ENCODE measurements around the gene PITPNM1. TPM values are rescaled to one million over a fixed set of nuclear protein-coding genes. Genes with fewer than 3 reads are reported as not detected.

Gene PITPNM1
- total and polyA plus RNA-seq, 2 experiments from 2014 or later: 9.1 to 57.1 TPM

DNA sequence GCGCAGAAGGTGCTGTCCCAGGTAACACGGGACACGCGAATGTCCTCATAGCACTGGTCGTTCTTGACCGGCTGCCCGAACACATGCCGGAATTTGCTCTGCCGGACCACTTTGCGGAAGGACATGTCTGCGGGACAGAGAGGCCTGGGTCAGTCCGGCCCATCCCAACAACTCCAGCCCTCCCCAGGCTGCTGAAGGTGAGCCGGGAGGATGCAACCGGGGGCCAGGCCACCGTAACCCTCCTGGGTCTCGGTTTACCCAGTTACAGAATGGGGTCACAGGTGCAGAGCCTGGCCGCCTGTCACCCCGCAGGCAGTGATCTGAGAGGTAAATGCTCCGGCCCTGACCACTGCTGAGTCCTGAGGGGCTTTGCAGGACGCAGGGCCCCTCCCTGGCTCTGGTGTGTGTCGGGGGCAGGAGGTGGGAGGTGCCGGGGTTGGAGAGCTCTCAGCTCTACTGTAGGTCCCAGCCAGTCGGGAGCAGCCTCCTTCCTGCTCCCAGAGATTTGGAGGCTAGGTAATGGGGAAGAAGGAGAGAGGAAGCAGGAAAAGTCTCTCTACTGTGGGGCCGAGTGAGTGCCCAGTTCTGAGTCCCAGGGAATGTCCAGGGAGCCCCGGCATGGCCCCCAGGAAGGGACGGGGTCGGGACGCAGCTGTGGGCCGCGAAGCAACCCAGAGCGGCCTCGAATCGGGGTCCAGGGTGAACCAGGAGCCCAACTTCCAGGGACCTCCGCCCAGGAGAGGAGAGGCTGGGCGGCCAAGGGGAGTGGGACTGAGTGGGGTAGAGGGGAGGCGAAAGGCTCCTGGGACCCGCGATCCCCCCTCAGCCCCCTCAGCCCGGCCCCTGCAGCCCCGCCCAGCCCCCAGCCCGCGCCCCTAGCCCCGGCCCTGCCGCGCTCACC lies 62.4 kb downstream of the PITPNM1 start:
- Histone ChIP-seq H3K27me3 (ENCODE audit: insufficient read depth) (no peaks in the 10 kb centered on the region), H3K4me1 (ENCODE audit: insufficient read depth) (peaks cover 8% of the 10 kb centered on the region; the same call in 1 of the 2 replicates), H3K9me2 (ENCODE audit: insufficient read depth) (no peaks in the 10 kb centered on the region), H3K27ac (ENCODE audit: low read depth) (peak overlapping the region; percentile 94; the same call in 1 of the 2 replicates), H4K20me1 (replicated peaks; ENCODE audit: insufficient read depth) (no peaks in the 10 kb centered on the region), H2AFZ (no peak overlapping the region), H3K36me3 (ENCODE audit: insufficient read depth) (0 out of 2 replicates have a peak, but pooled peaks cover 3% of the 10 kb centered on the region), H3K79me2 (replicated peaks; ENCODE audit: insufficient read depth) (no peaks in the 10 kb centered on the region), H3K4me3 (peak overlapping the region; percentile 93), H3F3A (replicated peaks; ENCODE audit: low read depth) (0 out of 2 replicates have a peak, but pooled peaks cover 16% of the 10 kb centered on the region), H3K4me2 (peak overlapping the region; percentile 97)
- peaks cover 24% of the 10 kb centered on the region for H3K36me3 Mint-ChIP-seq (ENCODE audit: low read depth)
- peak; percentile 22 for ATAC-seq
- H3K4me1 Mint-ChIP-seq: peaks cover 14% of the 10 kb centered on the region
- H3K4me3 Mint-ChIP-seq: peak overlapping the region; percentile 88
- H3K27me3 Mint-ChIP-seq (ENCODE audit: insufficient read depth, low read depth, poor library complexity): peaks cover 21% of the 10 kb centered on the region
- no peak for TF ChIP-seq ZNF331 (CRISPR knock-in tag; IDR thresholded peaks at IDR 0.05; ENCODE audit: low read depth)
- 0 out of 2 replicates have a peak, but pooled peaks have one; percentile 4 for TF ChIP-seq POLR2AphosphoS5 (IDR thresholded peaks at IDR 0.05; ENCODE audit: low read depth)
- no peaks in the 10 kb centered on the region for H3K9me3 Mint-ChIP-seq
- no peak for DNase-seq (ENCODE audit: low spot score)
- peak overlapping the region; percentile 77 for H3K27ac Mint-ChIP-seq

Small RNA genes within 50 kb of the gene (microRNA-seq; reads per million reads assigned to microRNA genes)
- not detected for gene MIR6752

Small RNA genes within 50 kb of the gene (small RNA-seq; reads per million reads assigned to genes)
- not detected for gene MIR6752 (ENCODE audit: low replicate concordance)

Other genes starting within 250 kb of the PITPNM1 start
- 62.2 and 72.5 TPM in 2 replicates for gene GRK2, start 238.9 kb downstream of the PITPNM1 start, total RNA-seq (2014; rRNA removed; shearing (Covaris generic))
- 19.5 and 21.7 TPM in 2 replicates for gene GRK2, start 238.9 kb downstream of the PITPNM1 start, polyA plus RNA-seq (2016; fragmentation: Nextera tagmentation; extraction: Ambion mirVana)
- 15.7 and 30.8 TPM in 2 replicates for gene ANKRD13D, start 216.1 kb downstream of the PITPNM1 start, total RNA-seq (2014; rRNA removed; shearing (Covaris generic))
- gene ANKRD13D, start 216.1 kb downstream of the PITPNM1 start, polyA plus RNA-seq (2016; fragmentation: Nextera tagmentation; extraction: Ambion mirVana): 19.5 and 20.3 TPM in 2 replicates
- gene SSH3, start 201.8 kb downstream of the PITPNM1 start, total RNA-seq (2014; rRNA removed; shearing (Covaris generic)): 40.0 and 45.8 TPM in 2 replicates
- 17.8 and 25.1 TPM in 2 replicates for gene SSH3, start 201.8 kb downstream of the PITPNM1 start, polyA plus RNA-seq (2016; fragmentation: Nextera tagmentation; extraction: Ambion mirVana)
- 15.9 and 23.0 TPM in 2 replicates for gene POLD4, start 151.8 kb downstream of the PITPNM1 start, total RNA-seq (2014; rRNA removed; shearing (Covaris generic))
- 16.2 and 18.8 TPM in 2 replicates for gene POLD4, start 151.8 kb downstream of the PITPNM1 start, polyA plus RNA-seq (2016; fragmentation: Nextera tagmentation; extraction: Ambion mirVana)
- gene CLCF1, start 131.8 kb downstream of the PITPNM1 start, total RNA-seq (2014; rRNA removed; shearing (Covaris generic)): 0.19 TPM in 1 of 2 replicates, not detected in the other
- gene CLCF1, start 131.8 kb downstream of the PITPNM1 start, polyA plus RNA-seq (2016; fragmentation: Nextera tagmentation; extraction: Ambion mirVana): 0.17 and 0.32 TPM in 2 replicates
- 13.9 and 16.5 TPM in 2 replicates for gene RAD9A, start 113.4 kb downstream of the PITPNM1 start, total RNA-seq (2014; rRNA removed; shearing (Covaris generic))
- gene RAD9A, start 113.4 kb downstream of the PITPNM1 start, polyA plus RNA-seq (2016; fragmentation: Nextera tagmentation; extraction: Ambion mirVana): 17.0 and 18.9 TPM in 2 replicates
- gene PPP1CA, start 103.5 kb downstream of the PITPNM1 start, total RNA-seq (2014; rRNA removed; shearing (Covaris generic)): 227 and 237 TPM in 2 replicates
- 217 TPM in 2 replicates for gene PPP1CA, start 103.5 kb downstream of the PITPNM1 start, polyA plus RNA-seq (2016; fragmentation: Nextera tagmentation; extraction: Ambion mirVana)
- gene TBC1D10C, start 101.3 kb downstream of the PITPNM1 start, total RNA-seq (2014; rRNA removed; shearing (Covaris generic)): 0.31 and 0.35 TPM in 2 replicates
- gene TBC1D10C, start 101.3 kb downstream of the PITPNM1 start, polyA plus RNA-seq (2016; fragmentation: Nextera tagmentation; extraction: Ambion mirVana): 0.17 and 0.31 TPM in 2 replicates
- 0.27 and 0.76 TPM in 2 replicates for gene CARNS1, start 89.7 kb downstream of the PITPNM1 start, total RNA-seq (2014; rRNA removed; shearing (Covaris generic))
- 0.52 and 0.63 TPM in 2 replicates for gene CARNS1, start 89.7 kb downstream of the PITPNM1 start, polyA plus RNA-seq (2016; fragmentation: Nextera tagmentation; extraction: Ambion mirVana)
- gene RPS6KB2, start 76.9 kb downstream of the PITPNM1 start, total RNA-seq (2014; rRNA removed; shearing (Covaris generic)): 41.3 and 48.2 TPM in 2 replicates
- gene RPS6KB2, start 76.9 kb downstream of the PITPNM1 start, polyA plus RNA-seq (2016; fragmentation: Nextera tagmentation; extraction: Ambion mirVana): 27.7 and 29.5 TPM in 2 replicates
- gene PTPRCAP, start 67.7 kb downstream of the PITPNM1 start, total RNA-seq (2014; rRNA removed; shearing (Covaris generic)): 0.85 and 3.5 TPM in 2 replicates
- 2.7 and 3.3 TPM in 2 replicates for gene PTPRCAP, start 67.7 kb downstream of the PITPNM1 start, polyA plus RNA-seq (2016; fragmentation: Nextera tagmentation; extraction: Ambion mirVana)
- gene CORO1B, start 61.9 kb downstream of the PITPNM1 start, total RNA-seq (2014; rRNA removed; shearing (Covaris generic)): 77.5 and 91.1 TPM in 2 replicates
- gene CORO1B, start 61.9 kb downstream of the PITPNM1 start, polyA plus RNA-seq (2016; fragmentation: Nextera tagmentation; extraction: Ambion mirVana): 61.5 and 69.5 TPM in 2 replicates
- gene GPR152, start 52.6 kb downstream of the PITPNM1 start, total RNA-seq (2014; rRNA removed; shearing (Covaris generic)): not detected in 2 replicates
- not detected in 2 replicates for gene GPR152, start 52.6 kb downstream of the PITPNM1 start, polyA plus RNA-seq (2016; fragmentation: Nextera tagmentation; extraction: Ambion mirVana)
- gene CABP4, start 50.0 kb downstream of the PITPNM1 start, total RNA-seq (2014; rRNA removed; shearing (Covaris generic)): 0.28 TPM in 1 of 2 replicates, not detected in the other
- gene CABP4, start 50.0 kb downstream of the PITPNM1 start, polyA plus RNA-seq (2016; fragmentation: Nextera tagmentation; extraction: Ambion mirVana): not detected in 2 replicates
- 61.4 and 101 TPM in 2 replicates for gene TMEM134, start 36.1 kb downstream of the PITPNM1 start, total RNA-seq (2014; rRNA removed; shearing (Covaris generic))
- gene TMEM134, start 36.1 kb downstream of the PITPNM1 start, polyA plus RNA-seq (2016; fragmentation: Nextera tagmentation; extraction: Ambion mirVana): 64.7 and 69.2 TPM in 2 replicates
- 22.1 and 29.1 TPM in 2 replicates for gene AIP, start 22.3 kb downstream of the PITPNM1 start, total RNA-seq (2014; rRNA removed; shearing (Covaris generic))
- gene AIP, start 22.3 kb downstream of the PITPNM1 start, polyA plus RNA-seq (2016; fragmentation: Nextera tagmentation; extraction: Ambion mirVana): 32.1 and 33.3 TPM in 2 replicates
- gene CDK2AP2, start 2.8 kb upstream of the PITPNM1 start, total RNA-seq (2014; rRNA removed; shearing (Covaris generic)): 39.8 and 48.6 TPM in 2 replicates
- gene CDK2AP2, start 2.8 kb upstream of the PITPNM1 start, polyA plus RNA-seq (2016; fragmentation: Nextera tagmentation; extraction: Ambion mirVana): 120 and 128 TPM in 2 replicates
- gene CABP2, start 18.1 kb upstream of the PITPNM1 start, total RNA-seq (2014; rRNA removed; shearing (Covaris generic)): not detected in 2 replicates
- gene CABP2, start 18.1 kb upstream of the PITPNM1 start, polyA plus RNA-seq (2016; fragmentation: Nextera tagmentation; extraction: Ambion mirVana): not detected in 2 replicates
- 1,021 and 1,776 TPM in 2 replicates for gene GSTP1, start 78.4 kb upstream of the PITPNM1 start, total RNA-seq (2014; rRNA removed; shearing (Covaris generic))
- gene GSTP1, start 78.4 kb upstream of the PITPNM1 start, polyA plus RNA-seq (2016; fragmentation: Nextera tagmentation; extraction: Ambion mirVana): 1,881 and 1,914 TPM in 2 replicates
- gene NDUFV1, start 101.6 kb upstream of the PITPNM1 start, total RNA-seq (2014; rRNA removed; shearing (Covaris generic)): 202 and 241 TPM in 2 replicates
- gene NDUFV1, start 101.6 kb upstream of the PITPNM1 start, polyA plus RNA-seq (2016; fragmentation: Nextera tagmentation; extraction: Ambion mirVana): 98.6 and 104 TPM in 2 replicates
- 5.0 and 6.6 TPM in 2 replicates for gene NUDT8, start 124.6 kb upstream of the PITPNM1 start, total RNA-seq (2014; rRNA removed; shearing (Covaris generic))
- 15.1 and 16.4 TPM in 2 replicates for gene NUDT8, start 124.6 kb upstream of the PITPNM1 start, polyA plus RNA-seq (2016; fragmentation: Nextera tagmentation; extraction: Ambion mirVana)
- gene TBX10, start 134.4 kb upstream of the PITPNM1 start, total RNA-seq (2014; rRNA removed; shearing (Covaris generic)): 0.10 TPM in 1 of 2 replicates, not detected in the other
- not detected in 2 replicates for gene TBX10, start 134.4 kb upstream of the PITPNM1 start, polyA plus RNA-seq (2016; fragmentation: Nextera tagmentation; extraction: Ambion mirVana)
- gene ACY3, start 145.4 kb upstream of the PITPNM1 start, total RNA-seq (2014; rRNA removed; shearing (Covaris generic)): 0.31 and 0.87 TPM in 2 replicates
- gene ACY3, start 145.4 kb upstream of the PITPNM1 start, polyA plus RNA-seq (2016; fragmentation: Nextera tagmentation; extraction: Ambion mirVana): not detected in 2 replicates
- gene ALDH3B2, start 169.3 kb upstream of the PITPNM1 start, total RNA-seq (2014; rRNA removed; shearing (Covaris generic)): not detected in 2 replicates
- gene ALDH3B2, start 169.3 kb upstream of the PITPNM1 start, polyA plus RNA-seq (2016; fragmentation: Nextera tagmentation; extraction: Ambion mirVana): not detected in 2 replicates